GM10248 (cell line): ENCODE data around the gene CRYGB.

Experiments
- CTCF ChIA-PET: fragments of 300-600 bp; sonication (Branson Sonifier 250); formaldehyde crosslinking; extraction: SDS; loops from one replicate; lab custom pipeline; 2021; ENCODE audit warnings: antibody characterized with exemption; lab: Yijun Ruan, JAX
- POLR2A ChIA-PET: fragments of 350-650 bp; sonication (Branson Sonifier 250); formaldehyde crosslinking; extraction: SDS; loops from one replicate; lab custom pipeline; 2020; ENCODE audit warnings: antibody characterized with exemption; lab: Yijun Ruan, JAX
- DNase-seq: peaks from one replicate; pipeline ENCODE4 v3.0.0; 2012; ENCODE audit errors: extremely low spot score
- CTCF ChIP-seq: IDR thresholded peaks from 2 replicates; pipeline ENCODE4 v1.5.1; 2012; ENCODE audit warnings: mild to moderate bottlenecking, low read depth; ENCODE audit errors: extremely low read depth, missing control alignments, control extremely low read depth

Gene CRYGB

DNA sequence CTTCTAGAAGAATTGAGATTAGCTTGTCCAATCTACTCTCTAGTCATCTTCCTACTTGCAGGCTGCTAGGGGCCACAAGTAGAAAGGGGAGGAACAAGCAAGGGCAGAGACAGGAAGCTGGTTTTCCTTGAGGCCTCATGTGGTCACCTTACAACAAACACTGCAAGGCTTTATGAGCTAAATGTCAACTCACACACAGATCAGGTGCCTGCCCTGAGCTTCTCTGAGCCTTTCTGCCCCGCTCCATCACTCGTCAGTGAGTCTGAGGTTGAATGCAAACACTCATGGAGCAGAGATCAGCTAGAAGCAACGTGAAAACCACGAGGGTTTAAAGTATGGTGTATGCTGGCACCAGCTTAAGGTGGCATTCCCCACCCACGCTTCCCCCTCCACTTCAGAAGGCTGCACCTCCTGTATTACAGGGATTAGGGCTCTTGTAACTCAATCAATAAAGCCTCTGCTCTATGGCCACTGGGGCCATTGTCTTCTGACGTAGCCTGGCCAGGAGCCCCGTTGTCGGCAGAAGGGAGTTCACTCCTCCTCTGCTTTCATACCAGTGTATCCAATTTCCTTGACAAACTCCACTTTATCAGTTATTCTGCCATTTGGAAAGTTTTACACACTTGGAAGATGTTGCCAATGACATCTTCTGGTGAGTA, 10.9 kb downstream of the CRYGB start:
- no peak for TF ChIP-seq CTCF
- DNase-seq, result no peak
- ChIA-PET CTCF (no interaction called here), POLR2A (no interaction called here)

GRCh38 chr2:208130712-208131110, 15.2 kb downstream of the CRYGB start:
- ChIA-PET POLR2A (no interaction called here), CTCF (interaction anchor here (1.1 kb wide), 1 partner anchor 11 kb away, joined by 4 read pairs; no protein-coding TSS in a partner anchor)
- DNase-seq, result no peak
- TF ChIP-seq CTCF, result no peak

- no peak for TF ChIP-seq CTCF
- no peak for DNase-seq
- POLR2A ChIA-PET, result no interaction called here
These were observed 15.9 kb downstream of the CRYGB start, which contains the start of gene CRYGC for GRCh38 chr2:208129744-208130711. Gene CRYGC, minus strand, starts transcription at chr2:208129828. Its CDS starts 36 bp downstream, at chr2:208129792.

DNA sequence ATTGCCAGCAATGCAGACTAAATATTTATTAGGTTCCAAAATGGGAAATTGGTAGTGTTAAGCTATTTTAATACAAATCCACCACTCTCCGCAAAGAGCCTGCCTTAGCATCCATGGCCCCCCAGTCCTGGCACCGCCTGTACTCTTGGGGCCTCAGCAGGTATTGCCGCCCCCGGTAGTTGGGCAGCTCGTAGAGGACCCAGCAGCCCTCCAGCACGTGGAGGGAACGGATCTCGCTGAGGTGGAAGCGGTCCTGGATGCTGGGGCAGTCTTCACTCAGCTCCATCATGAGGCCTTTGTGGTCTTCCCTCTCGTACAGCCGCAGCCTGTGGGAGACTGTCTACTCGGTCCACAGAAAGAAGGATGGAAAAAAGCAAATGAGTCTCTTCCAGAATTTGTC, 17.8 kb downstream of the CRYGB start:
- ChIA-PET POLR2A (no interaction called here), CTCF (no interaction called here)
- TF ChIP-seq CTCF, result no peak
- DNase-seq, result no peak

More at GRCh38 chr2:208129744-208130711, 15.9 kb downstream of the CRYGB start, which contains the start of gene CRYGC:
- CTCF ChIA-PET, result interaction anchor here (1.1 kb wide), 1 partner anchor 11 kb away, joined by 4 read pairs; no protein-coding TSS in a partner anchor

DNA sequence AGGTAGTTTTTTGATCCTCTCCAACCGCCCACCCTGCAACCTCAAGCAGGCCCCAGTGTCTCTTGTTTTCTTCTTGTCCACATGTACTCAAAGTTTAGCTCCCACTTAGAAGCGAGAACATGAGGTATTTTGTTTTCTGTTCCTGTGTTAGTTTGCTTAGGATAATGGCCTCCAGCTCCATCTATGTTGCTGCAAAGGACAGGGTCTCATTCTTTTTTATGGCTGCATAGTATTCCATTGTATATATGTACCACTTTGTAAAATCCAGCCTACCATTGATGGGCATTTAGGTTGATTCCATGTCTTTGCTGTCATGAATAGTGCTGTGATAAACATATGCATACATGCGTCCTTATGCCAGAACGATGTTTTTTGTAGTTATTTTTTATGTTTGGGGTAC, 18.9 kb downstream of the CRYGB start:
- CTCF ChIA-PET, result no interaction called here
- DNase-seq, result no peak
- POLR2A ChIA-PET, result no interaction called here

More for the DNA sequence above, 18.9 kb downstream of the CRYGB start:
- TF ChIP-seq CTCF, result no peak
